ENCODE measurements around the gene HIVEP2. TPM values are rescaled to one million over a fixed set of nuclear protein-coding genes. Genes with fewer than 3 reads are reported as not detected.

The HIVEP2 gene
- total RNA-seq, 3 donors from 2014 or later: 34.9 to 40.9 (median 36.3) TPM

DNA sequence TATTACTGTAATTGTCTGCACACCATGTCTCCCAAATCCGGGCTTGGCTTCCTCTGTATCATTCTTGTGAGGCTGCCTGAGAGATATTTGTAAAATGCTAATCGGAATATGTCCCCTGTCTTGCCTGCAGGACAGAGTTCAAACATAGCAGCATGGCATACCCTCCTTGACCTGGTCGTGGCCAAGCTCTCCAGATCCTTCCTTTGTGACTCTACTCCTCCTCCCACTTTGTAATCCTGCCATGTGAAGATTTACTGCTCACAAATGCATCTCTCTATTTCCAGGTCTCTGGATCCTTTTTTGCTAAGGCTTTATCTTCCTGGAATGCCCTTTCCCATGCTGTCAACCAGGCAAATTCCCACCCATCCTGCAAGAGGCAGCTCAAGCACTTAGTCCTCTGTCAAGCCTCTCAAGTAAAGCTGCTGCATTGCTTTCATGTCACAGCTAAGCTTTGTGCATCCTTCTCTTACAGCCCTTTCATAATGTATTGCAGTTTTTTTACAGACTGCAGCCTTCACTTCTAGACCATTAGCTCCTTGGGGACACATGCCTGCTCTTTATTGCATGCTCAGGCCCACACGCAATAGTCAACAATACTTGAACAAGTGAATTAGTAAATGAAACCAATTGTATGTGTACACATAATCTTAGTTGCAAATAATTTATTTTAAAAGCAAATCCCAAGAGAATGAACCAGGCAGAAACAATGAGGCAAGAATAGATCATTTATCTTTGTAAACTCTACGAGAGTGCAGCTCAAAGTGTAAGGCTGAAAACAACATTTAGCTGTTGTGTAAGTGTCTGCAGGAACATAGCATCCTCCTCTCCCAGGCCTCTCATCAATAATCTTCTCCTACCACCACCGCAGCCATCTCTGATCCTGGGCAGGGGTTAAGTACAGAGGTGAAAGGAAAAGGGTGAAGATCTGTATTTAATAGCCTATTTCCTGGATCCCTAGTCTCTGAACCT is 45.8 kb downstream of the HIVEP2 start:
- Mint-ChIP-seq H3K27me3 (ENCODE audit: low read depth) (no peaks in the 10 kb centered on the region), H3K9me3 (no peaks in the 10 kb centered on the region), H3K4me3 (no peak overlapping the region)

DNA sequence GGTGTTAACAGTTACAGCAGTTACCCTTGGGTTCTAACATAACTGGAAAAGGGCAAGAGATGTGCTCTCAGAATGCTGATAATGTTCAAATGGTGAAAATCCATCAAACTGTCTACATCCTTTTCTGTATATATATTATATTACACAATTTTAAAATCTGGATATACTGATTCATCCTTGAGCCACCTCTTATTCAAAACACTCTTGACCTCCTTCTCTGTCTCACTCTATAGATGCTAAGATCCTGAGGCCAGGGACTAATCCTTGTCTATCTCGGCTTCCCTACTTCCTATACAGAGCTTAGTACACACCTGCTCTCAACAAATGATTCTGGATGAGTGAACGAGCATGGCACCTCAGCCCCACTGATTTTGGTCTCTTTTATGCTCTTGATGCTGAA is 47.3 kb downstream of the HIVEP2 start:
- Mint-ChIP-seq H3K9me3 (no peaks in the 10 kb centered on the region), H3K4me3 (no peak overlapping the region), H3K36me3 (ENCODE audit: insufficient read depth) (peaks cover 15% of the 10 kb centered on the region), H3K4me1 (ENCODE audit: low read depth) (peaks cover 52% of the 10 kb centered on the region), H3K27me3 (ENCODE audit: low read depth) (no peaks in the 10 kb centered on the region)
- DNase-seq (no peak), ATAC-seq (no peak)

More for the DNA sequence above, 45.8 kb downstream of the HIVEP2 start:
- Mint-ChIP-seq H3K4me1 (ENCODE audit: low read depth) (peaks cover 60% of the 10 kb centered on the region), H3K36me3 (ENCODE audit: insufficient read depth) (peaks cover 15% of the 10 kb centered on the region)
- no peak for ATAC-seq
- DNase-seq: no peak

GRCh38 chr6:142896732-142897131 is 48.2 kb downstream of the HIVEP2 start:
- Mint-ChIP-seq H3K4me1 (ENCODE audit: low read depth) (peaks cover 52% of the 10 kb centered on the region), H3K9me3 (no peaks in the 10 kb centered on the region), H3K27me3 (ENCODE audit: low read depth) (no peaks in the 10 kb centered on the region), H3K36me3 (ENCODE audit: insufficient read depth) (peaks cover 19% of the 10 kb centered on the region), H3K4me3 (no peak overlapping the region)
- ATAC-seq (peak in 1 of 2 donors; percentile 32), DNase-seq (no peak)

DNA sequence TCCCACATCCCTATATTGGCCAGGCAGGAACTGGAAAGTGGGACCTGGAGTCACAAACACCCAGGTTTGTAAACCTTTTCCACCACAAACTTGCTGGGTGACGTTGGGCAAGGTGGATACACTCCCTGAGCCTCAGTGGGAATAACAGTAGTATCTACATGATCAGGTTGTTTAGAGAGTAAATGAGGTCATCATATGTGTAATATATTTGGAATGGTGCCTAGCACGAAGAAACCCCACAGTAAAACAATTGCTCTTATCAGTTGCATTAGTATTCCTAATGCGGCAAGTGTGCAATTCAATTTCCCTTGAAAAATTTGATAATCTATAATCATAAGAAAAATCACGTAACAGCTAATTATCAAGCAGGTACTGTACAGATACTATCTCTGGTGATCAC is 51.9 kb downstream of the HIVEP2 start:
- peaks cover 68% of the 10 kb centered on the region for H3K4me1 Mint-ChIP-seq (ENCODE audit: low read depth)
- no peaks in the 10 kb centered on the region for H3K27me3 Mint-ChIP-seq (ENCODE audit: low read depth)
- ATAC-seq: no peak
- H3K4me3 Mint-ChIP-seq: no peak overlapping the region
- DNase-seq: no peak
- no peaks in the 10 kb centered on the region for H3K9me3 Mint-ChIP-seq
- H3K36me3 Mint-ChIP-seq (ENCODE audit: insufficient read depth): peaks cover 23% of the 10 kb centered on the region

- no peak for DNase-seq
- Mint-ChIP-seq H3K27me3 (ENCODE audit: low read depth) (no peaks in the 10 kb centered on the region), H3K9me3 (no peaks in the 10 kb centered on the region), H3K4me1 (ENCODE audit: low read depth) (peaks cover 74% of the 10 kb centered on the region), H3K36me3 (ENCODE audit: insufficient read depth) (peaks cover 25% of the 10 kb centered on the region), H3K4me3 (no peak overlapping the region)
- no peak for ATAC-seq
Measured at GRCh38 chr6:142892254-142893021, 52.5 kb downstream of the HIVEP2 start.

- peaks cover 83% of the 10 kb centered on the region for H3K4me1 Mint-ChIP-seq (ENCODE audit: low read depth)
- peaks cover 25% of the 10 kb centered on the region for H3K36me3 Mint-ChIP-seq (ENCODE audit: insufficient read depth)
- H3K9me3 Mint-ChIP-seq: no peaks in the 10 kb centered on the region
- DNase-seq (no peak), ATAC-seq (peak; percentile 38)
- H3K4me3 Mint-ChIP-seq: no peak overlapping the region
- H3K27me3 Mint-ChIP-seq (ENCODE audit: low read depth): no peaks in the 10 kb centered on the region
Measured at GRCh38 chr6:142891454-142891853, 53.5 kb downstream of the HIVEP2 start.

- H3K4me3 Mint-ChIP-seq: peak overlapping the region; percentile 2
- peaks cover 88% of the 10 kb centered on the region for H3K4me1 Mint-ChIP-seq (ENCODE audit: low read depth)
- DNase-seq (no peak), ATAC-seq (no peak)
- H3K36me3 Mint-ChIP-seq (ENCODE audit: insufficient read depth): peaks cover 13% of the 10 kb centered on the region
- no peaks in the 10 kb centered on the region for H3K27me3 Mint-ChIP-seq (ENCODE audit: low read depth)
- H3K9me3 Mint-ChIP-seq: no peaks in the 10 kb centered on the region
Measured at GRCh38 chr6:142888456-142888855, 56.5 kb downstream of the HIVEP2 start.

DNA sequence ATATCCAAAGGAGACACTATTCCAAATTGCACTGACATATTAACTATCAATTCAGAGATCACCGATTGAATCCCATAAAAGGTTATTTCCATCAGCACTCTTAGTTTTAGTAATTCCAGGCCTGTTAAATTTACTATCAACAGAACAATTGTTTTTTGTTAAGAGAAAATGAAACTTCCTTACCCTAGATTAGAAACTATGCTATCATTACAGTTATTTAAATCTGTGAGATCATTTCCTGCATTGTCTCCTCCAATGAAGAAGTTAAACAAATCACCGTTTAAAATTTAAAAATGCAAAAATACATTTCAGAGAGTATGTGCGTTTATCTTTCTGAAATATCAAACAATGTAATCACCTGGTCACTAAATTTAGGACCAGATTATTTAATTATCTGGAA is 57.5 kb downstream of the HIVEP2 start:
- Mint-ChIP-seq H3K4me3 (peak overlapping the region; percentile 36), H3K9me3 (no peaks in the 10 kb centered on the region), H3K27me3 (ENCODE audit: low read depth) (no peaks in the 10 kb centered on the region), H3K4me1 (ENCODE audit: low read depth) (peaks cover 89% of the 10 kb centered on the region), H3K36me3 (ENCODE audit: insufficient read depth) (peaks cover 15% of the 10 kb centered on the region)
- ATAC-seq: no peak
- no peak for DNase-seq

GRCh38 chr6:142886431-142887170 is 58.4 kb downstream of the HIVEP2 start:
- H3K36me3 Mint-ChIP-seq (ENCODE audit: insufficient read depth): peaks cover 19% of the 10 kb centered on the region
- no peaks in the 10 kb centered on the region for H3K9me3 Mint-ChIP-seq
- peaks cover 88% of the 10 kb centered on the region for H3K4me1 Mint-ChIP-seq (ENCODE audit: low read depth)
- ATAC-seq (peak; percentile 22 to 28), DNase-seq (no peak)
- H3K4me3 Mint-ChIP-seq: peak overlapping the region; percentile 49
- H3K27me3 Mint-ChIP-seq (ENCODE audit: low read depth): no peaks in the 10 kb centered on the region

GRCh38 chr6:142885182-142885867 is 59.7 kb downstream of the HIVEP2 start:
- ATAC-seq: peak; percentile 87
- H3K36me3 Mint-ChIP-seq (ENCODE audit: insufficient read depth): peaks cover 30% of the 10 kb centered on the region
- H3K4me1 Mint-ChIP-seq (ENCODE audit: low read depth): peaks cover 90% of the 10 kb centered on the region
- H3K27me3 Mint-ChIP-seq (ENCODE audit: low read depth): no peaks in the 10 kb centered on the region
- H3K4me3 Mint-ChIP-seq: peak overlapping the region; percentile 93
- no peaks in the 10 kb centered on the region for H3K9me3 Mint-ChIP-seq
- peak; percentile 39 for DNase-seq

- peaks cover 36% of the 10 kb centered on the region for H3K36me3 Mint-ChIP-seq (ENCODE audit: insufficient read depth)
- H3K9me3 Mint-ChIP-seq: no peaks in the 10 kb centered on the region
- DNase-seq (no peak), ATAC-seq (no peak)
- H3K4me1 Mint-ChIP-seq (ENCODE audit: low read depth): peaks cover 91% of the 10 kb centered on the region
- peak overlapping the region; percentile 93 for H3K4me3 Mint-ChIP-seq
- no peaks in the 10 kb centered on the region for H3K27me3 Mint-ChIP-seq (ENCODE audit: low read depth)
Measured at GRCh38 chr6:142884214-142885035, 60.6 kb downstream of the HIVEP2 start.

GRCh38 chr6:142883011-142883410 is 62.0 kb downstream of the HIVEP2 start:
- H3K4me3 Mint-ChIP-seq: peak overlapping the region; percentile 93
- ATAC-seq (no peak), DNase-seq (no peak)
- peaks cover 91% of the 10 kb centered on the region for H3K4me1 Mint-ChIP-seq (ENCODE audit: low read depth)
- H3K27me3 Mint-ChIP-seq (ENCODE audit: low read depth): no peaks in the 10 kb centered on the region
- peaks cover 40% of the 10 kb centered on the region for H3K36me3 Mint-ChIP-seq (ENCODE audit: insufficient read depth)
- no peaks in the 10 kb centered on the region for H3K9me3 Mint-ChIP-seq

GRCh38 chr6:142881761-142882160 is 63.2 kb downstream of the HIVEP2 start:
- Mint-ChIP-seq H3K27me3 (ENCODE audit: low read depth) (no peaks in the 10 kb centered on the region), H3K4me3 (peak overlapping the region; percentile 6), H3K4me1 (ENCODE audit: low read depth) (peaks cover 89% of the 10 kb centered on the region), H3K9me3 (no peaks in the 10 kb centered on the region), H3K36me3 (ENCODE audit: insufficient read depth) (peaks cover 48% of the 10 kb centered on the region)
- no peak for DNase-seq
- ATAC-seq: no peak
